HG03571 (cell line): ENCODE data around the gene ANKRD29.
"Not testable (repeated sequence)": the region's sequence is repeated elsewhere in the genome, so short reads cannot be mapped to it uniquely, and the experiment has no call there.

Source experiments
- ATAC-seq: cut with Tn5 transposase; IDR thresholded peaks from one replicate; pipeline ENCODE4 v1.9.1; 2021; ENCODE audit not compliant: unreplicated experiment

ANKRD29 gene

DNA sequence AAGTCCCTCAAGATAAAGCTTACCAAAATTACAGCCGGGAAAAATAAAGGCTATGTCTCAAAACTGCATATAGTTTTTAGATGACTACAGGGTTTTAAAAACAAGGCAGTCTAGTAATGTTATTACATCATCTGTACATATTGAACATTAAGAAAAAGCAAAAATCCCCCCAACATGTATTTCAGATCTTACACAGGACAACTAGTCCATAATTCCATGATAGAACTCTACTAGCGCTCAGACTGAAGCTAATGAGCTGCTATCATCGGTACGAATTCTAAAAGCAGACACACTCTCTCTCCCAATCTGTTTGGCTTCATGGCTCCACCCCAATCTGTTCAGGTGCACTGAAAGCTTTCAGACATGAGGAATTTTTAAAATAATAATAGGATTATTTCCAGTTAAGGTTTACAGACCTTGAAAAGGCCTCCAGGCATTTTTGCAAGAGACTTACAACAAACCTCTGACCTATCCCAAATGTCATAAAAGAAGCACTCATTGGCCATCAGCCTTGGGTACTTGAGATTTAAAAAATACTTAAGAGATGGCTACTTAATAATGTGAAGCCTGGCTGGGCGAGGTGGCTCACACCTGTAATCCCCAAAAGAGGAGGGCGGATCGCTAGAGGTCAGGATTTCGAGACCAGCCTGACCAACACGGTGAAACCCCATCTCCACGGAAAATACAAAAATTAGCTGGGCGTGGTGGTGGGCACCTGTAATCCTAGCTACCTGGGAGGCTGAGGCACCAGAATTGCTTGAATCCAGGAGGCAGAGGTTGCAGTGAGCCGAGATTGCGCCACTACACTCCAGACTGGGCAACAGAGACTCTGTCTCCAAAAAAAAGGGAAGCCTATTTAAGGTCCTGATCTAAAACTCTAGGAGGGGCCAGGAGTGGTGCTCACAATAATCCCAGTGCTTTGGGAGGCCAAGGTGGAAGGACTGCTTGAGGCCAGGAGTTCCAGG, 78.4 kb downstream of the ANKRD29 start:
- ATAC-seq, result no peak

DNA sequence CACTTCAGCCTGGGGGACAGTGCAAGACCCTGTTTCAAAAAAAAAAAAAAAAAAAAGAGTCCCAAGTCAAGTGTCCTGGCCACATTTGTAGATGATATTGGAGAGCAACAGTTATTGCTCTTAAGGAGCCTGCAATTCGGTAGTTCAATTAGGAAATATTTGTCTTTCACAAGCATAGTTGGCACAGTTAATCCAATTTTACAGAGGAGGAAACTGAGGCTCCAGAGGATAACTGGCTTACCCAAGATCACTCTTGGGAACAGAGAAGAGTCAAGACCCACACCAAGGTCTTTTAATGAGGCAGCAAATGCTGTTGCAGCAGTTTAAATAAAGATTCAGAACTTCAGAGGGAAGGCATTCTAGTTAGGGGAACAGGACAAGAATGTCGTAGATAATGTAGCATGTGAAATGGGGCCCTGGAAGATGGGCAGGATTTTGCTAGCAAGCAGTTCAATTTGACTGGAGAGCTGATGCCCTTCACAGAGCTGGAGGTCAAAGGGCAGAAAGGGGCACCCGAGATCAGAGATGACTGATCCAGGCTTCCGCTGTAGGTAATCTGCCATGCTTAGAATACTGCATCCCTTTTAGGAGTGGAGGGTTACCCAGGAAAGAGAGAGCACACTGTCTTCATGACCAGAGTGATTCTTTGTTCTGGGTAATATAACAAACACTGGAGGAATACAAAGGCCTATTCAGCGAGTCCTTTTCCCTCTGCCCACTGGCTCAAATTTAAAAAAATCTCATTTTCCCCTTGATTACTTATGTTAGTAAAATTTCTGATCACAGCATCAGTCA, 79.4 kb downstream of the ANKRD29 start:
- ATAC-seq, result no peak

DNA sequence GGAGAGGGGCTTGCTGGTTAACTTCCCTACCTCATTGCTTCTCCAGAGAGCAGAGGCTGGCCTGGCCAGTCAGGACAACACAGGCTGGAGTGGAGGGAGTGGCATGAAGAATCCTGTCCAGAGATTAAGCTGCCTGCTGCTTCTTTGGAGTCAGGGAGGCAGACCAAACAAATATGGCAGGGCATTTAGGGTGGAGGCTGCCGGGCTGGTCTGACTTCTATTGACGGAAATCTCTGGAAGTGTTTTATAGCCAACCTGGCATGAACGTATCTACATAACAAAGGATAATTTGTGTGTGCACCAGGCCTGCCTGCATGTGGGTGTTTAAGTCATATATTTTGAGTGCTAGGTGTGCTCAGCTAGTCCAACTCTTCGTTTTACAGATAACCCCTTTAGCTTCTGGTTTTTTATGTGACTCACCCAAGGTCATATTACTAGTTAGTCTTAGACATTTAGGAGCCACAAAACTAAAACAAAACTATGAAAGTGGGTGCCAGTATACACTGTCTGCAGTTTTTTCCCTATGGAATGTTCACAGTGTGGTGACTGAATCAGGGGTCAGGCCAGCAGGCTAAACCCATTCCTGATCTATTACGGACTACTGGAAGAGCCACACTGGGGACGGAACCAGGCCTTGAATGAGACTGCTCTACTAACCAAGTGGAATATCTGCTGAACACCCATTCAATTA, 81.9 kb downstream of the ANKRD29 start:
- ATAC-seq, result no peak

DNA sequence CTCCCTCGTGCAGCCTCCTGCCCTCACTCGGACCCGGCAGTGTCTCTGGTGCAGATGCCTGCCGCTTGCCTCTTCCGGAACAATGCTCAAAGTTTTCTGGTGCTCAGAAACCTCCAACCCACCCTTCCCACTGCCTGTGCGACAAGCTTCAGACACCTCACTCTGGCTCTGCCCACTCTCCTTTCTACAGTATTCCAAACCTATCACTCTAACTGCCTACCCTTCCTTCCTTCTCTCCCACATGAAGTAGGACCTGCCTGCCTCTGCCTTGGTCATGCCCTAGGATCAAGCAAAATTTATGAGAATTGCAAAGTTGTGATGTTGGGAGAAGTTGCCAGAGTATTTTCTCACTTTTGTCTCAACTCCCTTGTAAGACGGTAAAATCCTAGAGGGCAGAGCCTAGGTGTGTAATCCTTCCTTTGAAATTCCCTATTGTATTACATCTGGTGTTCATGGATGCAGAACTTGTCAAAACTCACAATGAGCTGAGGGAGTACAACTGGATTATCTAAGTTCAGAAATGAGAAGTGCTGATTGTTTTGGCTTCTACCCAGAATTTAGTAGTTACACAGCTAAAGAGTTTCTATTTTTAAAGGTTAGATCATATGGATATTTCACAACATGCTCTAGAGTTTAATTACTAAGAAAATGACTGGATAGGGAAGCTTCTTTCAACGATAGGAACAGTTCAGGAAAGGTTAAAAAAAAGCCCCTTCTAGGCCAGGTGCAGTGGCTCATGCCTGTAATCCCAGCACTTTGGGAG, 83.6 kb downstream of the ANKRD29 start:
- ATAC-seq, result no peak

DNA sequence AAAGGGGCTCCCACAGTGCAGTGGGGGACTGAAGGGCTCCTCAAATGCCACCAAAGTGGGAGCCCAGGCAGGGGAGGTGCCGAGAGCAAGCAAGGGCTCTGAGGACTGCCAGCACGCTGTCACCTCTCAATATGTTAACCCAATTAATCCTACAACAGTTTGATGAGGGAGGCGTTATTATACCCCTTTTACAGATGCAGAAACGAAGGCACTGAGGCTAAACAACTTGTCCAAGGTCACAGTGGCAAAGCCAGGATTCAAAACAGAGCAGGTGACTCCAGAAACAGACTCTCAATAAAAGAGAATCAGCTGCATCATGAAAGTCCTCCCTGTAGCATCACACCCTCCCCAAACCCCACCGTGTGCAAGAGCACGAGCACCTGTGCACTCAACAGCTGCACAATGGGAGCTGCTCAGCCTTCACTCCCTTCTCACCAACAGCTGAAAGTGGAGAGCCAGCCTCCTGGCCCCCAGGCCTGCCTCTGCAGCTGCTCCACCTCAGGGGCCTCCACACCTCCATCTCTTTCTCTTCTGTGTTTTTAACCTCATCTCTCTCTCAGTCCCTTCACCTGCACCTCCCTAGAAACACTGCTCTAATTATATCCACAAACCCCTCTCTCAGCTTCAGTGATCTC, 84.5 kb downstream of the ANKRD29 start:
- no peak for ATAC-seq

DNA sequence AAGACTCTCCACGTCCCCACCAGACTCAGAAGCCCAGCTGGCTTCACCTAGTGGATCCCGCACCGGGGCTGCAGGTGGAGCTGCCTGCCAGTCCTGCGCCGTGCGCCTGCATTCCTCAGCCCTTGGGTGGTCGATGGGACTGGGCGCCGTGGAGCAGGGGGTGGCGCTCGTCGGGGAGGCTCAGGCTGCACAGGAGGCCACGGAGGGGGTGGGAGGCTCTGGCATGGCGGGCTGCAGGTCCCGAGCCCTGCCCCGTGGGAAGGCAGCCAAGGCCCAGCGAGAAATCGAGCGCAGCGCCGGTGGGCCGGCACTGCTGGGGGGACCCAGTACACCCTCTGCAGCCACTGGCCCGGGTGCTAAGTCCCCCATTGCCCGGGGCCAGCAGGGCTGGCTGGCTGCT, 85.2 kb downstream of the ANKRD29 start:
- ATAC-seq, result not testable (repeated sequence)

DNA sequence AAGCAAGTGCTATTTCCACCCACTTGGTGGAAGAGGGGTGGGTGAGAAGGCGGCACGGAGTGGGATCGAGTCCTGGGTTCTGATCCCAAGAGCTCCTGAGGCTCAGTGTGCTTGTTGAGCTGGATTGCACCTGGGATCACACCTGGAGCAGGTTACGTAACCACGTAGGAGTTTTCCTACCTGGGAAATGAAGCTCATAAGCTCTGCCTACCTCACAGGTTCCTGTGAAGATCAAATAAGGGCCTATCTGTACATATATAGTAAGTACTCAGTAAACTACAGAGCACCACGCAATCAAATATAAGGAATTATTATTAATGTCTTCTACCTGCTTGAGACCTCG, 87.4 kb downstream of the ANKRD29 start:
- no peak for ATAC-seq

DNA sequence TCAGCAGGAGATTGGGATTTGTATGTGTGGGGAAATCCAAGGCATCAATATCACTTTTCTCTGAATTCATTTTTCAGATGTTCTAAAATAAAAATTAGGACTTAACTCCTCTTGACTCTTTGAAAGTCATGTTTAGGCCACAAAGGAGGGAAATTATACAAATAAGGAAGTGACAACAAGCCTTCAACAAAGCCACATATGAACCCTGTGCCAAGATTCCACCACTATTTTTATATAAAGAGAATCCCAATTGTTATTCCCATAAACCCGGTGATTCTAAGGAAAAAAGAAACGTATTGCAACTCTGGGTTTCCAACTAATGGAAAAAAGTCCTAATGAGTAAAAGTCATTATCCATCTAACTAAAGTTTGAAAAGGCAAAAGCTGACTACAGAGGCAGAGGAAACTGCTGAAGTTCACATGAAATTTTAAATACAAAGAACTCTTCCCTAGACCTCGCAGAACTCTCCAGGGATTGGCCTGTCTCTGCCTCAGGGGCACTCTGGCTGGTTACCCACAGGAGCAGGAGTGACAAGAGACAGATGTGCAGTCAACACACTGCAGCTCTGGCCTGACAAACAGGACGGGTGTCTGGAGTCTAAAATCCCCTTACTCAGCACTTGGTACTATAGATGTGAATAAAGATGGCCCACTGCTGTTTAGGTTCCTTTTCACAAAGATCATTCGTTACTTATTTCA, 88.0 kb downstream of the ANKRD29 start:
- ATAC-seq, result no peak

DNA sequence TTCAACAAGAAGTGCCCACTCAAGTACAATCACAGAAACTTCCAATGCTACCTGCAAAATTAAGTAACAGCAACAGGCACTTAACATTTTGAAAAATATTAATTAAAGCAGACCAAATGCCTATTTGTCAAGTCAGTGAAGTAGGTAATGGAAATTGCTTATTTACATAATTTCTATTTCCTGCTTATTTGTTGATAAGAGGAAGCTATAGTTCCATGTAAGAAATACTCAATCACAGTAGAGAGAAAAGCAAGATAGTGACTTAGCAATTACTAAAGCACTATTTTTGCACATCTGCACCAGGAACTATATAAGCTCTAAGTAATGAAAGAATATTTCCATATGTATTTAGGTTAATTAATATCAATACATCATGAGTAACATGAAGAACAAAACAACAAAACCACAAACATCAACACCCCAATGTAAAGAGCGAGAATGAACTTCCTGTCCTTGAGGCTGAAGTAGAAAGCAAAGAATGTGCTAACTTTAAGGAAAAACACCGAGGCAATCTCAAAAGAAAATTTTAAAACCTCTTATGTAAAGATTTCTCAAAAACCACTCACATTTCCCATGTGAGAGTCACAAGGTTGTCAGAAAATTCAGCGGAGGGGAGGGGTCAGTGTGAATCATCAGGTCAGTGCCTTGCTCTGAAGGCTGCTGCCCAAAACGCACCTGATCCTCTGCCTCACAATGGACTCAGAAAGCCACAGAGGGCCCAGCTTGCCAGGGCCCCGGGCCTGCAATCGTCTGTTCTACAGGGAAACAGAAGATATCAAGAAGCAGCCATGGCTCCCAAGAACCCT, 88.9 kb downstream of the ANKRD29 start:
- no peak for ATAC-seq

DNA sequence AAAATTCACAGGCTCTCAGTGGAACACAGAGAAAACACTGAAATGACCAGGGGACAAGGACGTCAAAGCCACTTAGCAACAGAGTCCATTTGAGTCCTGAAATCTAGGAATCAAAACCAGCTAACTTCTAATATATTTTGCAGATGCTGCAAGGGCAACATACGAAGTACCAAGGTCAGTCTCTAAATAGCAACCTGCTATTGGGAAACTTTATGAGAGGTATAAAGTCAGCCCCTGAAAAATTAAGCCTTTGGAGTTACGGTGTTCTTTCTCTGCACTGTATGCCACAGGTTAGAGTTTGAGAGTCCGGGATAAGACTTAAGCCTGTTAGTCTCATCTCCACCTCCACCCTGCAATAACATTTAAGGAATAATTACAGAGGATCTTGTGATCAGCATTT, 89.7 kb downstream of the ANKRD29 start:
- no peak for ATAC-seq

DNA sequence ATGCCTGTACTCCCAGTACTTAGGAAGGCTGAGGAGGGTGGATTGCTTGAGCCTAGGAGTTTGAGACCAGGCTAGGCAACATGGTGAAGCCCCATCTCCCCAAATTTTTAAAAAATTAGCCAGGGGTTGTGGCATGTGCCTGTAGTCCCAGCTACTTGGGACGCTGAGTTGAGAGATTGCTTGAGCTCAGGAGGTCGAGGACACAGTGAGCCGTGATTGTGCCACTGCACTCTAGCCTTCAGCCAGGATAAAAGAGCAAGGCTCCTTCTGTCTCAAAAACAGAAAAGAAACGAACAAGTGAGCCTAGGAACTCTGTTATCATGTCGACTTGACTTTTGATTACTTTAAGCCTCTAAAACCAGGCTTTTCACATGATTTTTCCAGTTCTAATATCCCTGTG, 90.1 kb downstream of the ANKRD29 start:
- ATAC-seq, result no peak

DNA sequence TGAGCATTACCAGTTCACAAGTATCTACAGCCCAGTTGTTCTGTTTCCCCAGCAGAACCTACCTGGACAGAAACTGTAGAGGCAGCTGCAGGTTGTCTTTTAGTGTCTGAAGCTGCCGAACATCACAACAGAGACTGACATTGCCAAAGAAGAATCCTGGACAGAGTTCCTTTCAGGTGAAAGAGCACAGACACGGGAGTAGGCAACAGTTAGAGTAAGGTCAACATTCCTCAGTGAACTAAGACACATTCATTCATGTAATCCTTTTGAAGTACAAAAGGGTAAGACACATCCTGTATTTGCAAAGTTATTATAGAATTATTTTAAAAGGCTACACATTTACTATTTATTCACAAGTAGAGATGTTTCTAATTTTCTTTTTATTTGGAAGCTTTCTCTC, 90.7 kb downstream of the ANKRD29 start:
- no peak for ATAC-seq

DNA sequence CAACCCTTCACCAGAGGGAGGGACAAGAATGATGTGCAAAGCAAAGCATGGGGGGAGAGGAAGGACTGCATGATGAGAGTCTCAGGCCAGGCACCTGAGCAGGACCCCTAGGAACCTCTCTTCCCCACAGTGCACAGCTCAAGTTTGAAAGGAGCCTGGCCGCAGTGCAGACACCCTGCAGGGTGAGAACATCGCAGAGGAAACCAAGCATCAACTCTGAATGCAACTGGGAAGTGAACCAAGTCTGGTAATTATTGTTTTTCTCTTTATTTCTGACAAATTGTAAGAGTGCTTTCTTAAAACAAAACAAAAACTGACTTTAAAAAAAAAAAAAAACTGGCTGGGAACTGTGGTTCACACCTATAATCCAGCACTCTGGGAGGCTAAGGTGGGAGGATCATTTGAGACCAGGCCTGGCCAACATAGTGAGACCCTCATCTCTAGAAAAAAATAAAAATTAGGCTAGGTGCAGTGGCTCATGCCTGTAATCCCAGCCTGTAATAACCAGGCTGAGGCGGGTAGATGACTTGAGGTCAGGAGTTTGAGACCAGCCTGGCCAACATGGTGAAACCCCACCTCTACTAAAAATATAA, 91.7 kb downstream of the ANKRD29 start:
- ATAC-seq, result no peak

DNA sequence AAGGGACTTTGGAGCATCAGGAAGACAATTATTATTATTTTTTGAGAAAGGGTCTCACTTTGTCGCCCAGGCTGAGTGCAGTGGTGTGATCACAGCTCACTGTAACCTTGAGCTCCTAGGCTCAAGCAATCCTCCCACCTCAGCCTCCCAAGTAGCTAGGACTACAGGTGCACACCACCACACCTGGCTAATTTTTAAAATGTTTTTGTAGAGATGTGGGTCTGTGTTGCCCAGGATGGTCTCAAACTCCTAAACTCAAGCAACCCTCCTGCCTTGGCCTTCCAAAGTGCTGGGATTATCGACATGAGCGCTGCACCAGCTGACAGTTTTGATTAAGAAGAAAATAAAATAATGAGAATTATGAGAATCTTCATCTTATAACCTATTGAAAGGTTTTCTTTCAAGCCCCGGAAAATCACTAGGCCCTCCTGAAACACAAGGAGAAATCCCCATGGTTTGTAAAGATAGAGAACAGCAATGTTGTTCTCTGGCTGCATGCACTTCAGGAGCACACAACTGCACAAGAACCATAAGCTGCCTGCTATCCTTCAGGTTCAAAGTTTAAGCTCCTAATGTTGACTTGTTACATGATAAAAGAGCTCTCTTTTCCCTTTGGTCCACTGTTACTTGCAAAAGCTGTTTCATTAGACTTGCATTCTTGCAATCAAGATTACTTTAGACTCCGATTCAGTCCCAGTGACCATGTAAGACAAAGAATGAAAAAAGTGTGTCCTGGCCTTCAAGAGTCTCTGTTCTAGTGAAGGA, 93.2 kb downstream of the ANKRD29 start:
- no peak for ATAC-seq

DNA sequence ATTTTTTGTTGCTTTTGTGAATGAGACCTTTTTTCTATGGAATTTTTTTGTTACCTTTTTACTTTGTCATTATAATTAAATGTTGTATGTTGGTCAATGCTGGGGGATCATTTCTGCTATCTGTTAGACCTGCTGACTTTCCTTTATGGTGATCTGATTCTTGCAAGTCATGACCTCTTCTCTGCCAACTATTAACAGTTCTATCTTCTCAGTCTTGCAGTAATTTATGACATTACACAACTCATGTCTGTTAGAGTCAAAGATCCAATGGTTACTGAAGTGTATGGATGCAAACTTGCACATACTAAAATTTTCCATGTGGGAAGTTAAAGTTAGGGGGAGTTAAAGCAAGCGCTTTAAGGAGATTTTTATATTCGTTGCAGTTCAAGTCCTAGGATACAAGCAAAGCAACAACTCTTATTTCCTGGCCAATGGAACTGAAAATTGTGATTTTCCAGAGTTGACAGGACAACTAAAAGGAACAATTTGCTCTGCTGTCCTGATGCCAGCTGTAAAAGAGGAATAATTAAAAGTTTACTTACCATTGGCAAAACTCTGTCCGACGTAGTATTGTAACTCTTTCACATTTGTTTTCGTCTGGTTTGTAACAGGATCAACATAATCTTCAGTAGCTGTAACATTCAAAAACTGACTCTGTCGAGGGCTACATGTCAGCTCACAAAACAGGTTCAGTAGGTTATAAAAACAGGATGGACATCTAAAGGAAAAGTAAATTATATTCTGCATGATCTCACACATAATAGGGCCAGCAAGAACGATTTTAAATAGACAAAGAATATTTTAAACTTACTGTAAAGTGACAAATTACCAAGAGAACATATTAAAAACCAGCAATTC, 94.2 kb downstream of the ANKRD29 start:
- no peak for ATAC-seq

DNA sequence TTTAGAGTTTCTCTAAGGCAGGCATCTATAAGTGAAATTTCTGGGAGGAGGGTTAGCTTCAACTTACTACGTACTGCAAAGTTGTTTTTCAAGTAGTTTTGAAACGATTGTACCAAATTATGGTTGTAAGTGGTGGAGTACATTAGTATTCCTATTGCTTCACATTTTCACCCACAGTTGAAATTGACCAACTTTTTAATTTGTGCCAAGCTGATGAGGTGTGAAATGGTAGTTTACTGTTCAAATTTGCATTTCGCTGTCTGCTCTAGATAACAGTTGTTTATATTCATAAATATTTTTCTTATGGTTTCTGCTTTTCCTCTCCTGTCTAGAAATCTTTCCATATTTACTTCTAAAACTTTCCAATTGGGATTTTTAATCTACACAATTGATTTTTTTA, 95.0 kb downstream of the ANKRD29 start:
- ATAC-seq, result no peak
